Heart left ventricle (tissue), 16 donors: ENCODE data around the gene PADI4. TPM values are rescaled to one million over a fixed set of nuclear protein-coding genes. Genes with fewer than 3 reads are reported as not detected.

Experiments used
- ATAC-seq, 4 donors: fragments of 200-7000 bp; cut with Tn5 transposase; one replicate each; pipeline ENCODE4 v1.9.1; 2020 to 2022; ENCODE audit warnings: moderate library complexity in 4 of 4, mild to moderate bottlenecking in 3 of 4, moderate number of reproducible peaks in 1 of 4
- DNase-seq, 5 donors: peaks; one replicate each; pipeline ENCODE4 v3.0.0-alpha.2; 2020
- H3K27ac ChIP-seq, 12 donors: fragments of 200-600 bp; sonication (generic) in 4 of 12; one replicate each; pipeline versions ENCODE4 v1.5.0 to v1.8.0; 2016 to 2022; ENCODE audit warnings: mild to moderate bottlenecking in 2 of 12
- H3K27me3 ChIP-seq, 9 donors: fragments of 200-600 bp; sonication (generic) in 2 of 9; one replicate each; pipeline versions ENCODE4 v1.5.1 to v1.8.0; 2016 to 2022; ENCODE audit warnings: mild to moderate bottlenecking in 3 of 9
- H3K36me3 ChIP-seq, 9 donors: fragments of 200-600 bp; sonication (generic) in 2 of 9; one replicate each; pipeline versions ENCODE4 v1.5.0 to v1.8.0; 2018 to 2022; ENCODE audit warnings: mild to moderate bottlenecking in 2 of 9
- H3K4me1 ChIP-seq, 12 donors: fragments of 200-600 bp; sonication (generic) in 4 of 12; one replicate each; pipeline versions ENCODE4 v1.5.0 to v1.8.0; 2016 to 2022; ENCODE audit warnings: mild to moderate bottlenecking in 3 of 12
- H3K4me3 ChIP-seq, 12 donors: fragments of 200-600 bp; sonication (generic) in 4 of 12; one replicate each; pipeline versions ENCODE4 v1.5.0 to v1.8.0; 2017 to 2022; ENCODE audit warnings: mild to moderate bottlenecking in 9 of 12, moderate library complexity in 4 of 12
- H3K9me3 ChIP-seq, 12 donors: fragments of 200-600 bp; sonication (generic) in 4 of 12; one replicate each; pipeline versions ENCODE4 v1.5.0 to v1.8.0; 2016 to 2022; ENCODE audit warnings: mild to moderate bottlenecking in 1 of 12
- POLR2A ChIP-seq, 2 donors: fragments of 450-650 bp; IDR thresholded peaks; one replicate each; pipeline ENCODE4 v1.6.1; 2017; ENCODE audit warnings: antibody characterized with exemption in 2 of 2, mild to moderate bottlenecking in 2 of 2, moderate library complexity in 2 of 2
- WGBS, 4 donors: extraction: QIAGEN DNeasy Blood & Tissue Kit in 2 of 4; methylation state at CpG; one replicate each; pipeline versions ENCODE4 v1.1.5 to v1.1.7; 2013 to 2018; 5-methylcytosine and 5-hydroxymethylcytosine counted together
- intact Hi-C, 10 donors: fragments of 100-400 bp; cut with DNase I; formaldehyde crosslinking; loops; one replicate each; pipeline versions ENCODE4 v1.11.1 to v1.14.2; 2022
- polyA plus RNA-seq, 2 donors: library from polyadenylated mRNA; stranded (reverse); fragments of 200-250 nt; gene quantifications; one replicate each; pipeline ENCODE4 v1.2.3, GENCODE V29; 2013
- total RNA-seq, 9 donors: library from RNA; depleted of rRNA in 2 of 9; stranded (reverse); fragments of >200 nt in 2 of 9; fragmentation: NEBNext Ultra II Directional in 3 of 9; extraction: Animal tissue kit (Norgen Biotek cat#: 25700) in 3 of 9; gene quantifications; one replicate each; pipeline versions ENCODE4 v1.1.0 to v1.2.4, GENCODE V29; 2016 to 2023
- TF ChIP-seq, protein P1 (sequence below), 12 donors: fragments of 200-600 bp; sonication (generic) in 4 of 12; IDR thresholded peaks; one replicate each; pipeline versions ENCODE4 v1.5.0 to v1.8.0; 2018 to 2022; ENCODE audit warnings: antibody characterized with exemption in 12 of 12, mild to moderate bottlenecking in 5 of 12
- donor health status: ischemic (EF 13 %, LVEDD 7.1; RV severe dilation, severe dysfunction).
- donor health status: healthy with polysubstance abuse.
- donor health status: DM: no; HTN: yes; CAD: no.
- donor health status: DM: no; HTN: no; CAD: no.
- donor health status: ischemic (EF 25% LVEDD 6.9; RV normal size, moderate dysfunction).
- donor health status: ischemic (EF 25% LVEDD 5.7; RV mildly dilated, moderate dysfunction).
- donor health status: healthy.
- donor health status: DM: yes; HTN: yes; CAD: no.
- donor health status: ischemic (EF 35%, LVEDD 5.7; RV mildly dilated, moderate dysfunction).
- donor health status: nonischemic (EF 11% LVEDD 7.7; RV severe dilation, severe dysfunction).
- donor health status: DM: yes; HTN: yes; CAD: no.
- donor health status: PGD.
- donor health status: ischemic (EF 29% LVEDD 5.4; RV normal size, mild dysfunction).
- donor health status: nonischemic (EF 23%, LVEDD 6.1; RV moderate dilation, normal function).

PADI4 gene
- total and polyA plus RNA-seq, 11 donors, result 0.08 to 2.3 (median 0.35) TPM; not detected in 2

DNA sequence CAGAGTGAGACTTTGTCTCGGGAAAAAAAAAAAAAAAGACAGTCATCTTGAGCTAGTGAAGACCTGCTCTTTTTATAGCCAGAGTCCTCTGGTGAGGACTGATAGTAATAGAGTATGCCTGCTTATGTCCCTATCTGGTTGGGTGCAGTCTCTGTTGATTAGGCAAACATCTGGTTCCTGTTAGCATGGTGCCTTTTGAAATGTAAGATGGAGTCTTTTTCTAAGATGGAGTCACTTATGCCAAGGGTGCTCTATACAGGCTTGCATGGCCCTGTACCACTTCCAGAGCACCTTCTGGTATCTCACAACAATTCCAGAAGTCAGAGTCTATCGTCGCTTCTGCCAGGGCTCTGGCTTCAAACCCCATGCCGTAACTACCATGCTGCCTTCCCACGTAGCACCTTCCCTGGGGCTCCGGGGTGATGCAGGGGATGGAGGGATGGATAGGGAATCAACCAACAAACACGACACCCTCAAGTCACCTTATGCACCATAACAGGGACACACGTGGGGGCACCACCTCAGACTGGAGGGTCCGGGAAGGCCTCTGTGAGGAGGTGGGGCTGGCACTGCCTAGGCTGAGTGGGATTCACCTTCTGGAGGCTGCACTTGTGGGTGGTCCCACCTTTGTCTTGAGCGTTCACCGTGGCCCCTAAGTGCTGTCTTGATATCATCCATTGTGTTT, 52.4 kb downstream of the PADI4 start:
- intact Hi-C loops, result no loop called here
- WGBS, 4 donors, result 80 to 84% (median 83%) methylated on average over 8 to 11 of the region's 11 CpGs
- no peak for ATAC-seq
- H3K4me3 ChIP-seq, result no peak overlapping the region
- H3K27ac ChIP-seq, result no peak overlapping the region
- H3K36me3 ChIP-seq, result no peaks in the 10 kb centered on the region
- peaks cover 0 to 10% (median 0%) of the 10 kb centered on the region in 12 donors for H3K9me3 ChIP-seq
- H3K4me1 ChIP-seq, result no peaks in the 10 kb centered on the region
- peaks cover 0 to 28% (median 0%) of the 10 kb centered on the region in 9 donors for H3K27me3 ChIP-seq
- DNase-seq, result no peak
- no peak for TF ChIP-seq POLR2A (IDR thresholded peaks at IDR 0.05)
- TF ChIP-seq, protein P1, sequence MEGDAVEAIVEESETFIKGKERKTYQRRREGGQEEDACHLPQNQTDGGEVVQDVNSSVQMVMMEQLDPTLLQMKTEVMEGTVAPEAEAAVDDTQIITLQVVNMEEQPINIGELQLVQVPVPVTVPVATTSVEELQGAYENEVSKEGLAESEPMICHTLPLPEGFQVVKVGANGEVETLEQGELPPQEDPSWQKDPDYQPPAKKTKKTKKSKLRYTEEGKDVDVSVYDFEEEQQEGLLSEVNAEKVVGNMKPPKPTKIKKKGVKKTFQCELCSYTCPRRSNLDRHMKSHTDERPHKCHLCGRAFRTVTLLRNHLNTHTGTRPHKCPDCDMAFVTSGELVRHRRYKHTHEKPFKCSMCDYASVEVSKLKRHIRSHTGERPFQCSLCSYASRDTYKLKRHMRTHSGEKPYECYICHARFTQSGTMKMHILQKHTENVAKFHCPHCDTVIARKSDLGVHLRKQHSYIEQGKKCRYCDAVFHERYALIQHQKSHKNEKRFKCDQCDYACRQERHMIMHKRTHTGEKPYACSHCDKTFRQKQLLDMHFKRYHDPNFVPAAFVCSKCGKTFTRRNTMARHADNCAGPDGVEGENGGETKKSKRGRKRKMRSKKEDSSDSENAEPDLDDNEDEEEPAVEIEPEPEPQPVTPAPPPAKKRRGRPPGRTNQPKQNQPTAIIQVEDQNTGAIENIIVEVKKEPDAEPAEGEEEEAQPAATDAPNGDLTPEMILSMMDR (IDR thresholded peaks at IDR 0.05), result no peak

DNA sequence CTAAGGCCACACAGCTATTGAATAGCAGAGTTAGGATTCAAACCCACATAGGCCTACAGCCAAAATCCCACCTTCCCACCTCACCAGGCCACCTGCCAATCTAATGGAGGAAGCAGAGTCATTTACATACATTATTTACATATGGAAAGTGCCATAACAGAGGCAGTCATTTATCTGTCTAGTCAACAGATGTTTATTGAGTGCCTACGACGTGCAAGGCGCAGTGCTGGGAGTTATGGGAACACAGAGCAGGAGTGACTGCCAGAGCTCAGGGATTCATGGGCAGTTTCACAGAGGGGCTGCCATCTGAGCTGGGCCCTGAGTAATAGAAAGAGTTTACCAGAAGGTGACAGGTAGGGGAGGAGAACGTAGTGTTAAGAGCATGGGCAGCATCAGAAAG, 53.7 kb downstream of the PADI4 start:
- 77 to 88% (median 85%) methylated on average over 4 of the region's 4 CpGs for WGBS, 4 donors
- H3K9me3 ChIP-seq, result peaks cover 0 to 10% (median 0%) of the 10 kb centered on the region in 12 donors
- DNase-seq, result no peak
- H3K4me1 ChIP-seq, result no peaks in the 10 kb centered on the region
- intact Hi-C loops, result no loop called here
- no peaks in the 10 kb centered on the region for H3K36me3 ChIP-seq
- H3K27ac ChIP-seq, result no peak overlapping the region
- no peak for ATAC-seq
- no peak overlapping the region for H3K4me3 ChIP-seq
- TF ChIP-seq, protein P1 (IDR thresholded peaks at IDR 0.05), result no peak
- no peak for TF ChIP-seq POLR2A (IDR thresholded peaks at IDR 0.05)
- H3K27me3 ChIP-seq, result peaks cover 0 to 29% (median 3%) of the 10 kb centered on the region in 9 donors

GRCh38 chr1:17363351-17363750, 55.4 kb downstream of the PADI4 start:
- DNase-seq, result no peak
- Histone ChIP-seq H3K4me3 (no peak overlapping the region), H3K27me3 (peaks cover 0 to 33% (median 3%) of the 10 kb centered on the region in 9 donors), H3K36me3 (no peaks in the 10 kb centered on the region), H3K27ac (no peak overlapping the region), H3K9me3 (peaks cover 0 to 10% (median 0%) of the 10 kb centered on the region in 12 donors), H3K4me1 (no peaks in the 10 kb centered on the region)
- WGBS, 4 donors, result 83 to 89% (median 85%) methylated on average over 11 to 12 of the region's 12 CpGs
- no peak for TF ChIP-seq POLR2A (IDR thresholded peaks at IDR 0.05)
- TF ChIP-seq, protein P1 (IDR thresholded peaks at IDR 0.05), result no peak
- intact Hi-C loops, result no loop called here
- ATAC-seq, result no peak

DNA sequence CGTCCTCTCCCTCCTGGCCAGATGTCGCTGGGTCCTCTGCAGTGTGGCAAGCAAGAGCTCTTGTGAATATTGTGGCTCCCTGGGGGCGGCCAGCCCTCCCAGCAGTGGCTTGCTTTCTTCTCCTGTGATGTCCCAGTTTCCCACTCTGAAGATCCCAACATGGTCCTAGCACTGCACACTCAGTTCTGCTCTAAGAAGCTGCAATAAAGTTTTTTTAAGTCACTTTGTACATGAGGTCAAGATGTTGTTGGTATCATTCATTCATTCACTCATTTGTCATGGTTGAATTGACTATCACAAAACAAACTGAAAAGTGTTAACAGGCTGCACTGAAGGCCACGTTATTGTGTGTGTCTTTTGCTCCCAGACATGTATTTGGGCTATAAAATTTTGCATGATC, 55.8 kb downstream of the PADI4 start:
- no peak for TF ChIP-seq POLR2A (IDR thresholded peaks at IDR 0.05)
- TF ChIP-seq, protein P1 (IDR thresholded peaks at IDR 0.05), result no peak
- no peak overlapping the region for H3K4me3 ChIP-seq
- DNase-seq (no peak), ATAC-seq (no peak)
- H3K27ac ChIP-seq, result no peak overlapping the region
- no peaks in the 10 kb centered on the region for H3K36me3 ChIP-seq
- no peaks in the 10 kb centered on the region for H3K4me1 ChIP-seq
- WGBS, 4 donors, result 69 to 84% (median 80%) methylated on average over 4 of the region's 4 CpGs
- peaks cover 0 to 10% (median 0%) of the 10 kb centered on the region in 12 donors for H3K9me3 ChIP-seq
- intact Hi-C loops, result no loop called here
- H3K27me3 ChIP-seq, result peaks cover 0 to 33% (median 3%) of the 10 kb centered on the region in 9 donors
